GM19351 (cell line): ENCODE measurements around the gene PPFIBP1.
"Not testable (repeated sequence)": the region's sequence is repeated elsewhere in the genome, so short reads cannot be mapped to it uniquely, and the experiment has no call there.

Experiments used
- ATAC-seq: cut with Tn5 transposase; IDR thresholded peaks from one replicate; pipeline ENCODE4 v1.9.1; 2021; ENCODE audit warnings: mild to moderate bottlenecking, moderate library complexity; ENCODE audit not compliant: unreplicated experiment

PPFIBP1 gene

DNA sequence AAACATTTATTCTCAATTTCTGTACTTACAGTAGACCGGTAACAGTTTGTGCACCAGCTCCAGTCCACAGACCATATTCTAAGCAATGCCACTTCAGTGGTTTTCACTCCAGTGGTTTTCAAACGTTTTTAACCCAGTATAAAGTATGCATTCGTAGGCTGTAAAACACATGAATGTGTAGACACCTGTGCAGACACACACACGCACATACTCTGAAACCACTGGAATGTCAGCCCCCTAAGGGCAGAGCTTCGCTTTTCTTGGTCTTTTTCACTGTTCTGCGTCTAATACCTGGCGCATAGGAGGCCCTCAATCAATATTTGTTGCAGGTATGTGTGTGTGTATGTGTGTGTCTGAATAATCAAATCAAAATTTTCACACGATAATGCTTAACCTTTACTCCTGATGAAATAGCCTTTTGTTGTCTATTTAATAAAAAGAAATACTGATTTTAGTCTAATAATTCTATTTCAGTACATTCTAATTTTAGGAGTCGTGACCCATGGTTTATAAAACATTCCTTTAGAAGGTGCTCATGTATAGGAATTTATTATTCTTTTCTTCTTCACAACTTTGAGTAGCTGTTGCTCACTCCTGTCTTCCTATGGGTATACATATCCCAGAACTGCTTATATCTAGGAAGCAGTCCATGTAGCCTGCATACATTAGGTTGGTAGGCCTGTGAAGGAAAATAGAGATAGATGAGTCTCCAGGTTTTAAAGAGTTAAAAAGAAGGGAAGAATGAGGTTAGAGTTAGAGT lies 98.6 kb downstream of the PPFIBP1 start:
- no peak for ATAC-seq

DNA sequence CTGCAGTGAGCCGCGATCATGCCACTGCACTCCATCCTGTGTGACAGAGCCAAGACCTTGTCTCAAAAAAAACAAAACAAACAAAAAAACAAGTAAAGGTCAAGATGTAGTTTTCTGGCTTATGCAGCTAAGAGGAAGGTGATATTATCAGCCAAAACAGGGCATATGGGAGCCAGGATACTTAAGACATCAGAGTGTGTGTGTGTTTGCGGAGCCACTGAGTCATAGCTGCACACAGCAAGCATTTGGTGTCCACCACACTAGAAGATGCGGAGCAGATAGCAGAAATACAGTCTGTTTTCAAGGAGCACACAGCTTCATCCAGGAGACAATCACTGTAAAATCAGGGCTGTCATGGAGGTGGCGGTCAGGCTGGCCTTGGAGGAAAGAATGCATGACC lies 99.6 kb downstream of the PPFIBP1 start:
- ATAC-seq: no peak

DNA sequence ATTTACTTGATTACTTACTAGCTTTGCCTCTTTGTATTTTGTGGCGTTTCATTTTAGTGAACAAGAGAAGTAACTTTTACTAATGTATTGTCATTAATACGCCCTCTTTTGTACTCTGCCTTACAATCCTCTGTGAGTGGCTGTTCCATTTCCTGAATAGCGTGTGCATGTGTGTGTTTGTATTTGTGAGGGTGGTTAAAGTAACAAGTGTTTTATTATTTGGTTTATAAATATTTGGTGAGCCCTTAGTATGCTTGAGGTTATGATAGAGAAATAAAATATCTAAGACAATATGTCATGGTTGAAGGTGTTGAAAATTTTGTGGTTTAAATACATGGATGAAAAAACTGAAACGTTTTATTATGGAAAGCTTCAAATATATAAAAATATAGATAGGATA lies 100.6 kb downstream of the PPFIBP1 start:
- no peak for ATAC-seq

DNA sequence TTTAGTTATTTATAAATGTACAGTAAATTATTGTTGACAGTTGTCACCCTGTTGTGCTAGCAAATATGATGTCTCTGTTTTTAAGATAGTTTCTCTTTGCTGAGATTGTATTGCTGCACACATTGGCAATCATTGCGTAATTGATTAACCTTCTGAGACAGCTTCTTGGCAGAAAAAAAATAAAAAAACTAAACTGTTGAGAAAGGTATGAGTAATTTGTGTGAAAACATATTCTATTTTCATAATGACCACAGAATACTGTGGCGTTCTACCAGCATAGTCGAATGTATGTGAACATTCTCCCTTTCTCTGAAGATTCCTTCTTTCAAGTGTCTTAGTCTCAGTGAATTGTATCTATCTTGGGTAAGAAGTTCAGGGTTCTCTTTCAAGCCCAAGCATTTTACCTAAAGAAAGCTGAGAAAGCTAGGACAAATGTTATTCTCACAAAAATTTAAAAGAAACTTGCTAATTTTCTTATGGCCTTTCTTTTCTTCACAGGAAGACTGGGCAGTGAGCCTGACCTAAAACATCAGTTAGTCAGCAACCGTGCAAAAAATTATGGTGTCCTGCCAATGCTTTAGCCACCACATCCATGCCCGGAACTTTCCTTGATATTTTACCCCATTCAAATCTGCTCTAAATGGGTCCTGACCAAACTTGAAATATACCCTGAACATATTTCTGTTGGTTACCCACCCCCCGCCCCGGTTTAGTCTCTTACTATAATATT lies 103.3 kb downstream of the PPFIBP1 start:
- no peak for ATAC-seq

DNA sequence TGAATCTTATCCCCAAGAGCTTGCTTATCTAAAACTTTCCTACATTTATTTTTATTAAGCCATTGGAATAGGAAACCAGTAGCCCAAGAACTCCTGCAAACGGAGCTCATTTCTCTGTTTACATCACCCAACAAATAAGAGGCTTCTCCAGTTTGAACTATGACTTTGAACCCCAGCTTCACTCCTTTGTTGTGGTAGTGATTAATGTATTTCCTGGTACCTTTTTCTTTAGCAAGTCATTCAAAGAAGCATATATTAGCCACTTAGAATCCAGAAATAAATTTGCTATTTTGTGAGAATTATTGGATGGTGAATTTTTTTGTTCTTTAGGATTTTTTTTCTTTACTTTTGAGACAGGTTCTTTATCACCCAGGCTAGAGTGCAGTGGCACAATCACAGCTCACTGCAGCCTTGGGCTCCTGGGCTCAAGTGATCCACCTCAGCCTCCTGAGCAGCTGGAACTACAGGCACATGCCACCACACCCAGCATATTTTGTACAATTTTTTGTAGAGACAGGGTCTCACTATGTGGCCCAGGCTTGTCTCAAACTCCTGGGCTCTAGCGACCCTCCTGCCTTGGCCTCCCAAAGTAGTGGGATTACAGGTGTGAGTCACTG lies 104.0 kb downstream of the PPFIBP1 start:
- not testable (repeated sequence) for ATAC-seq

DNA sequence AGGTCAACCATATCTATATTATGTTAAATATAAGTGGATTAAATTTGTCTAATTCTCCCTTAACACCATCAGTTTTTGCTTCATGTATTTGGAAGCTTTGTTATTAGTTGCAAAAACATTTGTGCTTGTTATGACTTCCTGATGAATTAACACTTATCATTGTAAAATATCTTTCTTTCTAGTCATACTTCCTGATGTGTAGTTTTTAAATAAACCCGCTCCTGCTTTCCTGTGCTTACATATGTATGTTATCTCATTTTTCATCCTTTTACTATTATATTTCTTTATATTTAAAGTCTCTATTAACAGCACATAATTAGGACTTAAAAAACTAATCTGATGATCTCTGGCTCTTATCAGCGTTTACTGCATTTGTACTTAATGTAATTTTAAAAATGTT lies 106.2 kb downstream of the PPFIBP1 start:
- not testable (repeated sequence) for ATAC-seq

DNA sequence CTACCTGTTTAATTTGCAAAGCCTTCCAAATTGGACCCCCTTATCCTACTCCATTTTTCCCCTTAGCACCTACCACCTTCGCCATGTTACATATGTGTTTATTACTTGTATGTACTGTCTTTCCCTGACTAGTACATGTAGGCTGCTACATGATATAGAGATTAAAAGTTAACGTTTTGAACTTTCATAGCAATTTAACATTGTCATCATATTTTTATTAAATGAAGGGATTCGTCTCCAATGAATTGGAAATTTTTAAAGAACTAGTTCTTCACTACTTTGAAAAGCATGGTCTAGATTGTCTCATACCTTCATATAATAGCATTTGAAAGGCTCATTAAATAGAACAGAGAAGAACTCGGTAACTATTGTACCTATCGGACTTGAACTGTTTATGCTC lies 107.4 kb downstream of the PPFIBP1 start:
- ATAC-seq: no peak

DNA sequence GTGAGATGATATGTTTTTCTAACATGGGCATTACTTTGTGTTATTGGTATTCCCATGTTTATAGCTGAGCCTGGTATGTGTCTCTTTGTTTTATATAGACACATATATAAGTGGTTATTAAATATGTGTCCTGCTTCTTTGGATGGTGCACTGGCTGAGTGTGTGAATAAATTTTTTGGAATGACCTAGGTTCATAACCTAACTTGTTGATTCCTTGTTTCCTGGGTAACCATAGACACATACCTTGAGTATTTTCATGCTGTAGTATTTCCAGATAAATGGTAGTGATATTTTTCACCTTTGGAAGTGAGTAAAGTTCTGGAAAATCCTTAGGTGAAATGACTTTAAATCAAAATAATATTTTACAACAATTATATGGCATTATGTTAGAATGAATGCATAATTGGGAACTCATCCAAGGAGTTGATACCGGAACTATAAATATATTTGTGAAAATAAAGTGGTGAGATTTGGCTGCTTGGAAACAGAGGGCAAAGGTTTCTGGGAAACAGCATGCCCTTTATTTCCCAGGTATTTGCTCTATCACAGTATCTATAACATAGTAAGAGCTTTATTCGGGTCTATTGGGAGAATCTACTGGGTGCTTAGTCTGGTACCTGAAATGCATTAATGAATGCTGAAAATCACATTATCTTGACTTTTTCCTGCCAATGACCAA lies 107.9 kb downstream of the PPFIBP1 start:
- ATAC-seq: no peak

DNA sequence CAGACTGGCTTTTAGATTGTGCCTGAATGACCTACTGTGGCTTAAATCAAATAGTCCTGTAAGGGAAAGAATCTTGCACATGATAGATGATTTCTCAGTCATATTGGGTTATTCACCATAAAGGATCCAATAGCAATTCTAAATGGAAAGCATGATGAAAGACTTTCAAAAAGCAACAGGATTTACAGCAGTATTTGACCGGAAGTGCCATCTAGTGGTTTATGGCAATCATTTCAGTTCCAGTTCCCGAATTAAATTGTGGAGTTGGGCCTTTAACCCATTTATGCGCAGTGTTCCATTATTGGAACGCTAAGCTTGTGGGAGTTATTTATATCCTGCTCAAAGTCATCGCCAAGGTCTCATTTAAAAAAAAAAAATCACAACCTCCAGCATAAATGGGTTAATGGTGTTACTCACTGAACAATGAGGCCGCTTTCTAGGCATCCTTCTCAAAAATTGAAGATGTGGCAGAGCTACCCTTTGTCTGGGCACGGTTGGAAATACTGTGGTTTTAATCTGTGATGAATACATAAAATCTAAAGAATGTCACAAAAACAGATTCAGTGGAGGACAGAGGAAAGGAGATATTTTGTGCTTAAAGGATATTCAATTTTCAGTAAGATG lies 111.5 kb downstream of the PPFIBP1 start:
- no peak for ATAC-seq

DNA sequence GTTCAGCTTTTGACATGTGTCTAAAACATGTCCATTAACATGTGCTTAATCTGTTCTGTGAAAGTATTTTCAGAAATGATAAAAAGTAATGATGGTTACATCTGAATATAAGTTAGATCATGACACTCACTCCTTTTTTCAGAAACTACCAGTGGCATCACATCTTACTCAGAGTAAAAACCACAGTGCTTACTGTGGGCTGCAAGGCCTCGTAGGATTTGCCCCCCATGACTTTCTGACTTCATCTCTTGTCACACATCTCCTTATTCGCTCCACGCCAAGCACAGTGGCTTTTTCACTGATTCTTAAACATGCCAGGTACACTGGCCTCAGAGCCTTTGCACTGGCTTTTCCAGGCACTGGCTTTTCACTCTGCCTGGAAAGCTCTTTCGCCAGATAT lies 112.6 kb downstream of the PPFIBP1 start:
- not testable (repeated sequence) for ATAC-seq

DNA sequence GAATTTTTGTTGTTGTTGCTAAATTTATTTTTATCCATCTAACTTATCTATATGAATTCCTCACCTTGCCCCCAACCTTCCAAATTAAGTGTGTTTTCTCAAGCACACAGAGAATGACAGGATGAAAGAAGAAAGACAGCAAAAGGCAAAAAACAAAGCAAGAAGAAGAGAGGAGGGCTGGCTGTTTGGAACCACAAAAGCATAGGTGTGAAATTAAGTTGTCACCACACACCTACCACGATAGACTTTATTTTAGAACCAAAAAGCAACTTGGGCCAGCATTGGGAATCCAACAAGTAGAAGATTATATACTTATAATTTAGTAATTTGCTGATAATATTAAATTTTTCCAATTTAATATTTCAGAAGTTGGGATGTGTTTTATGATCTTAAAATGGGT lies 113.5 kb downstream of the PPFIBP1 start:
- no peak for ATAC-seq

DNA sequence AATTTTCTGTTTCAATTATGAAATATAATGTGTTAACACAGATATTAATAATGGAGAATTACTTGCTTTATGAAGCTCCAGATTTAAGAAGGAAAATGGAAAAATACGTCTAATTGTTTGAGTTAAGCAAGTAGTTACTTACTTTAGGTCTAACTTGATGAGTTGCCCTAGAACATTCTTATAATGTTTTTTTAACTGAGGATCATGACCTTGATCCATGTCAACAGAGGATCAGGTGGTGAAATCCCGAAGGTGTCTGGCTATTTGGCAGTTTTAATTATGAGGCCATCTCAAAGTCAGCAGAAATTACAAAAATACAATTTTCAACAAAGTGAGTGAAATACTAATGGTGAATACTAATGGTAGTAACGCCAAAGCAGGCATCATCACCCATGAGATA lies 115.3 kb downstream of the PPFIBP1 start:
- no peak for ATAC-seq

DNA sequence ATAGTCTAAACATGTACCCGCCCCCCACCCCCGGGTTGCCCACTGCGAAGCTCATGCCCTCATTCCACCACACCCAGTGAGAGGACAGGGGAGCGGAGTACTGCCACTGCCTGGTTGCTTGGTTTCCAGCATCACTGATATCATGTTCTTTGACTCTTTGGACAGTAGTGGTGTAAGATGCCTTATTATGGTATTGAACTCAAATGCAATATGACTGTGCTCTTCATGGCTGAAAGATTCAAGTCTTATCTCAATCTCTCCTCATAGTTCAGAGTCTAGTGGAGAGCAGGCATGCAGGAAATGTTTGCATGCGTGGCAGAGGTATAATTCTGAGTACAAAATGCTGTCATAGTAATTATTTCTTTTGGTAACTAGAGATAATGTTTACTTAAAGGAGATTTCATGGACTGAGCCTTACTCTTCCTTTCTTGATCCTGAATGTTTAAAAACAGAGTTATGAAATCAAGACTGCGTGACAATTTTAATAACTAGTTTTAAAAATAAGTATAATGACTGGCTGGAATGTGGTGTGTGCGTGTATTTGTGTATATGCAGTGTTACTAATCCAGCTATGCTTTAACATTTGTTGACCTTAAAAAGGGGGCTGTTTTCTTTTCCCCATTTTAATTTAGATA lies 116.7 kb downstream of the PPFIBP1 start:
- not testable (repeated sequence) for ATAC-seq

DNA sequence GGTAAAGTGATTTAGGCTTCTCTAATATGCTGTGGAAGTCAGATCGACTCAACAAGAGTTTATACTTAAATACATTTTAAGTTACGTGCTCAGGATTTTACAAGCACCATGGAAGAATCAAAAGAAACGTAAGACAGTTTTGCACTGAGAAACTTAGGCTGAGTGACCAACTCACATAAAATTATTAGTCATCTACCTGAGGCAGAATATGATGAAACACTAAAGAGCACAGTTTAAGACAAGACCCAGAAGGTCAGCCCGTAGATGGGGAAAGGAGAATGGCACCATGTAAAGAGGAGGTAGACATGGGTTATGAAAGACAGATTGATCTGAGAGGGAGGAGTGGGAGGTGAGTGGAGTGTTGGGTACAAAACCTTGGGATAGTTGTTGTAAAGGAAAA lies 118.4 kb downstream of the PPFIBP1 start:
- not testable (repeated sequence) for ATAC-seq

DNA sequence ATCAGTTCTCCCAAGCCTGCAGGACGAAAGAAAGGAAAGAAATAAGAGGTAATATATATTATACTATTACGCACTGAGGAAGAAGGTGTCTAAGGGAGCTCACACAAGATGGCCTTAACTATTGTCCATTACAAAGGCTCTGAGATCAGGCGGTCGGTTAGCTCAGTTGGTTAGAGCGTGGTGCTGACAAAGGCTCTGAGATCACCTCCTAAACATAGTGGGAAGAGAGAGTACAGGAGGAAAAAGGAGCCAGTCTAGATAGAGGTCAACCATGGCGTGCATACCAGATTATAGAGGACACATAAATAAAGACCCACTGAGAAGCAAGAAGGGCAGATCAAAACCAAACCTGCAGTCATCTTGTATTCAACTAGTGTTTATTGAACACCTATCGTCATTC lies 118.9 kb downstream of the PPFIBP1 start:
- not testable (repeated sequence) for ATAC-seq

DNA sequence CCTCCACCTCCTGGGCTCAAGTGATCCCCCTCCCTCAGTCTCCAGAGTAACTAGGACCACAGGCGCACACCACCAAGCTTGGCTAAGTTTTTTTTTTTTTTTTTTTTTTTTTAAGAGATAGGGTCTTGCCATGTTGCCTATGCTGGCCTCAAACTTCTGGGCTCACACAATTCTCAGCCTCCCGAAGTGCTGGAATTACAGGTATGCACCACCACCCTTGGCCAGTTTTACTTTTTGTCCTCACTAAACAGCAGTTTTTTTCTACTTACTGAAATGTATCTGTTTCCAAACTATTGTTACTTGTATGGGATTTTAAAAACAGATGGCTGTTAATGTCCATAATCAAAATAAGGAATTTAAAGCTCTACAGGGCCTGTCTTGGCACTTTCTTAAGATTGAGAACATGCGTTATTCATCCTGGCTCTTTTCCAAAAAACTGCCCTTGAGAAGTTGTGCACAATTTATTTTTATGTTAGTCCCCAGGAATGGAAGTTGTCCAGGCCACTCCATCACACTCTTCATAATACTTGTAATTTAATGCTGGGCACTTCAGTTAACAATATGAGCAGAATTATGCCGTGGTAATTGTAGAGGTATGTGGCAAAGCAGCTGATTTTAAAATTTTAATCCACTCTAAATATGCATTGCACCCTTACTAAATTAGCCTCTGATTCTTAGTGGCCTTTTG lies 120.3 kb downstream of the PPFIBP1 start:
- ATAC-seq: no peak

DNA sequence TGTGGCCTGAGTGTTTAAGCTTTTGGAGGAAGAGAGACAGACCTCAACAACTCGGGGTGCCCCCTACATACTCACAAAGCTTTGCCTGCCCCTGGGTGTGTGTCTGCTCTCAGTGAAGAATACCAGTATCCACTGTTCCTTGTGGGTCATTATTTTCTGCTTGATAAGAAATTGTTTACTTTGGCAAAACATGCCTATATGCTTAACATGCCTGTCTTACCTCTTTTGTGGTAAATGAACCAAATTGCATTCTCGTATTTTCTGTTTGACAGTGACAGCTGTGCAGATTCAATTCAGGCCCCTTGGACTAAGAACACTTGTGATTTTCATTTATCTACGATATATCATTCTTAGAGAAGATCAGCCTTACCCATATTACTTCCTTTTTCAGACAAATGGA lies 121.7 kb downstream of the PPFIBP1 start:
- ATAC-seq: no peak

DNA sequence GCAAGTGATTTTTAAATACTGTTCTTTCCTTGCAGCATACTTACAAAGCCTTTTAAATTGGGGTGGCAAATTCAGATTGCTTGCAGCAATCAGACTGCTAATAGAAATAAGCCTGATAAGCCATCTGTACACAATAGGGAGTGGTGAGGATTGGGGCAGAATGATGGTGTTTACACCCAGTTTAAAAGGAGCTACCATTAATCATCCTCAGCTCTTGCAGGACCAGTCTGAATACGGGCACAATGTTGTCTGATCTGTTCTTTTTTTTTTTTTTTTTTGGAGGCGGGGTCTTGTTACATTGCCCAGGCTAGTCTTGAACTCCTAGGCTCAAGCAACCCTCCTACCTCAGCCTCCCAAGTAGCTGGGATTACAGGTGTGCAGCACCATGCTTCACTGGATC lies 122.1 kb downstream of the PPFIBP1 start:
- ATAC-seq: no peak

DNA sequence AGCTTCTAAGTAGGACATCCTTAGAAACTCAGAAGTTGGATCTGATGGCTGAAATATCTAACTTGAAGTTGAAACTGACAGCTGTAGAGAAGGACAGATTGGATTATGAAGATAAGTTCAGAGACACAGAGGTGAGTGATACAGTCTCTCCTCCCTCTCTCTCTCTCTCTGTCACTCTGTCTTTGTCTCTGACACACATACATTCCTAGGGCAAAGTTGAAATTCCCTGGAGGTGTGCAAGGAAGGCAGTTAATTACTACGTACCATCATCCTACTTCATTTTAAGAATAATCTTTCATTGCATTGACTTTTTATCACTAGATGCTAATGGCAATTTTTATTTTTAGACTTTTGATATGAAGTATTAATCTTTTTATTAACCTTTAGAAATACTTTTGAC lies 126.0 kb downstream of the PPFIBP1 start:
- no peak for ATAC-seq

DNA sequence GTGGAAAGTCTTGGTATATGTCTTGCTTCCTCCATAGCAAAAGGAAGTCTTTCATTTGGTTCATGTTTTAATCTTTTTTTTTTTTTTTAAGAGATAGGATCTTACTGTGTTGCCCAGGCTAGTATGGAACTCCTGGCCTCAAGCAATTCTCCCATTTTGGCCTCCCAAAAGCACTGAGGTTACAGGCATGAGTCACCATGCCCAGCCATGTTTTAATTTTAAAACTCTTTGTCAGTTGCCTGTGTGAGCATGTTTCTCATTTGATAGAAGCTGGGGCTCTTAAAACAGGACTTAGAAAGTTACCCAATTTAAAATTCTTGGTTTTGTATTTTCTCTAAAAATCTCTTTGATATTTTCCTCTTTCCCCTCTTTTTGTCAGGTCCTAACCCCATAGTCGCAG lies 127.2 kb downstream of the PPFIBP1 start:
- no peak for ATAC-seq
